Liver (tissue), 9 donors: ENCODE data around the gene FAM20C. TPM values are rescaled to one million over a fixed set of nuclear protein-coding genes. Genes with fewer than 3 reads are reported as not detected.

ENCODE experiments used
- DNase-seq: peaks from one replicate; pipeline ENCODE4 v3.0.0-alpha.2; 2017; ENCODE audit warnings: low spot score
- H3K27ac ChIP-seq, 2 donors: one replicate each; pipeline ENCODE4 v1.7.0; 2013; ENCODE audit warnings: inconsistent platforms in 2 of 2, low read length in 2 of 2, control low read depth in 1 of 2, low read depth in 1 of 2, mild to moderate bottlenecking in 1 of 2
- H3K27me3 ChIP-seq, 4 donors: one replicate each; pipeline versions ENCODE4 v1.6.1 to v1.7.0; 2013; ENCODE audit warnings: low read length in 3 of 4, inconsistent platforms in 1 of 4, mild to moderate bottlenecking in 1 of 4, moderate library complexity in 1 of 4; ENCODE audit not compliant: control insufficient read depth in 4 of 4, insufficient read depth in 4 of 4
- H3K36me3 ChIP-seq, 4 donors: one replicate each; pipeline versions ENCODE4 v1.6.1 to v1.7.0; 2013; ENCODE audit warnings: low read length in 3 of 4, mild to moderate bottlenecking in 3 of 4, low read depth in 1 of 4, moderate library complexity in 1 of 4; ENCODE audit not compliant: control insufficient read depth in 4 of 4, insufficient read depth in 3 of 4
- H3K4me1 ChIP-seq, 4 donors: one replicate each; pipeline versions ENCODE4 v1.6.1 to v1.7.0; 2013; ENCODE audit warnings: low read length in 3 of 4, mild to moderate bottlenecking in 3 of 4, moderate library complexity in 1 of 4; ENCODE audit not compliant: control insufficient read depth in 4 of 4, insufficient read depth in 4 of 4
- H3K4me3 ChIP-seq, 3 donors: one replicate each; pipeline versions ENCODE4 v1.6.1 to v1.7.0; 2013; ENCODE audit warnings: low read length in 3 of 3, control low read depth in 1 of 3, low read depth in 1 of 3, mild to moderate bottlenecking in 1 of 3
- H3K9ac ChIP-seq, 2 donors: one replicate each; pipeline ENCODE4 v1.7.0; 2013; ENCODE audit warnings: low read length in 2 of 2, mild to moderate bottlenecking in 2 of 2, moderate library complexity in 2 of 2, control low read depth in 1 of 2, low read depth in 1 of 2
- H3K9me3 ChIP-seq, 4 donors: one replicate each; pipeline versions ENCODE4 v1.6.1 to v1.7.0; 2013; ENCODE audit warnings: low read length in 3 of 4; ENCODE audit not compliant: control insufficient read depth in 4 of 4
- EGR1 ChIP-seq, 2 donors: IDR thresholded peaks; 2 replicates each; pipeline ENCODE4 v1.6.1; 2016 to 2018; ENCODE audit warnings: antibody characterized with exemption in 2 of 2, low read depth in 2 of 2
- FOXA1 ChIP-seq: IDR thresholded peaks from 2 replicates; pipeline ENCODE4 v1.6.1; 2016; ENCODE audit warnings: antibody characterized with exemption
- FOXA2 ChIP-seq: IDR thresholded peaks from 2 replicates; pipeline ENCODE4 v1.6.1; 2016; ENCODE audit warnings: antibody characterized with exemption
- GABPA ChIP-seq, 2 donors: IDR thresholded peaks in 1 of 2; conservative IDR thresholded peaks in 1 of 2; 2 replicates each; pipeline ENCODE4 v1.6.1; 2016; ENCODE audit warnings: antibody characterized with exemption in 2 of 2, mild to moderate bottlenecking in 1 of 2, moderate library complexity in 1 of 2
- HNF4A ChIP-seq, 2 donors: conservative IDR thresholded peaks; 2 replicates each; pipeline ENCODE4 v1.6.1; 2016; ENCODE audit warnings: antibody characterized with exemption in 2 of 2, mild to moderate bottlenecking in 2 of 2
- HNF4G ChIP-seq: IDR thresholded peaks from 2 replicates; pipeline ENCODE4 v1.6.1; 2016; ENCODE audit warnings: antibody characterized with exemption
- JUND ChIP-seq, 2 donors: IDR thresholded peaks; 2 replicates each; pipeline ENCODE4 v1.6.1; 2016; ENCODE audit warnings: antibody characterized with exemption in 2 of 2
- NR2F2 ChIP-seq: IDR thresholded peaks from 2 replicates; pipeline ENCODE4 v1.6.1; 2016; ENCODE audit warnings: antibody characterized with exemption
- RAD21 ChIP-seq, 2 donors: IDR thresholded peaks; 2 replicates each; pipeline ENCODE4 v1.6.1; 2016; ENCODE audit warnings: antibody characterized with exemption in 2 of 2, mild to moderate bottlenecking in 2 of 2
- RXRA ChIP-seq, 2 donors: IDR thresholded peaks; 2 replicates each; pipeline ENCODE4 v1.6.1; 2017 to 2018; ENCODE audit warnings: antibody characterized with exemption in 2 of 2, mild to moderate bottlenecking in 1 of 2
- TAF1 ChIP-seq: conservative IDR thresholded peaks from 2 replicates; pipeline ENCODE4 v1.6.1; 2016; ENCODE audit warnings: antibody characterized with exemption, mild to moderate bottlenecking
- YY1 ChIP-seq: IDR thresholded peaks from 2 replicates; pipeline ENCODE4 v1.6.1; 2016; ENCODE audit warnings: antibody characterized with exemption, mild to moderate bottlenecking
- WGBS: extraction: QIAGEN DNeasy Blood & Tissue Kit; methylation state at CpG from one replicate; pipeline ENCODE4 v1.1.7; 2013; 5-methylcytosine and 5-hydroxymethylcytosine counted together
- polyA plus RNA-seq, 2 donors: library from polyadenylated mRNA; stranded (reverse) in 1 of 2; unstranded in 1 of 2; fragments of 200-250 nt in 1 of 2; fragments of >200 nt in 1 of 2; fragmentation: Nextera tagmentation in 1 of 2; extraction: Ambion mirVana in 1 of 2; gene quantifications; one replicate each; pipeline versions ENCODE4 v1.2.1 to v1.2.3, GENCODE V29; 2013 to 2015
- total RNA-seq, 2 donors: library from RNA; depleted of rRNA; stranded (reverse); fragments of >200 nt; gene quantifications; one replicate each; pipeline ENCODE4 v1.2.3, GENCODE V29; 2014
- TF ChIP-seq, protein P1 (sequence below): IDR thresholded peaks from 2 replicates; pipeline ENCODE4 v1.6.1; 2016; ENCODE audit warnings: antibody characterized with exemption
- TF ChIP-seq, protein P2 (sequence below): IDR thresholded peaks from 2 replicates; pipeline ENCODE4 v1.6.1; 2016; ENCODE audit warnings: antibody characterized with exemption
- TF ChIP-seq, protein P3 (sequence below): IDR thresholded peaks from 2 replicates; pipeline ENCODE4 v1.6.1; 2016; ENCODE audit warnings: antibody characterized with exemption, mild to moderate bottlenecking
- TF ChIP-seq, protein P4 (sequence below): IDR thresholded peaks from 2 replicates; pipeline ENCODE4 v1.6.1; 2016; ENCODE audit warnings: antibody characterized with exemption
- TF ChIP-seq, protein P5 (sequence below): fragments of 150-350 bp; IDR thresholded peaks from 2 replicates; pipeline ENCODE4 v1.5.1; 2017; ENCODE audit warnings: improper control_type of control experiment, low read depth, low read length; ENCODE audit not compliant: missing input control
- donor health status: healthy.
- donor health status: healthy.
- donor health status: healthy.
- donor health status: healthy.
- donor health status: healthy.

FAM20C gene
- total and polyA plus RNA-seq, 4 donors, result 13.4 to 40.4 (median 31.5) TPM

DNA sequence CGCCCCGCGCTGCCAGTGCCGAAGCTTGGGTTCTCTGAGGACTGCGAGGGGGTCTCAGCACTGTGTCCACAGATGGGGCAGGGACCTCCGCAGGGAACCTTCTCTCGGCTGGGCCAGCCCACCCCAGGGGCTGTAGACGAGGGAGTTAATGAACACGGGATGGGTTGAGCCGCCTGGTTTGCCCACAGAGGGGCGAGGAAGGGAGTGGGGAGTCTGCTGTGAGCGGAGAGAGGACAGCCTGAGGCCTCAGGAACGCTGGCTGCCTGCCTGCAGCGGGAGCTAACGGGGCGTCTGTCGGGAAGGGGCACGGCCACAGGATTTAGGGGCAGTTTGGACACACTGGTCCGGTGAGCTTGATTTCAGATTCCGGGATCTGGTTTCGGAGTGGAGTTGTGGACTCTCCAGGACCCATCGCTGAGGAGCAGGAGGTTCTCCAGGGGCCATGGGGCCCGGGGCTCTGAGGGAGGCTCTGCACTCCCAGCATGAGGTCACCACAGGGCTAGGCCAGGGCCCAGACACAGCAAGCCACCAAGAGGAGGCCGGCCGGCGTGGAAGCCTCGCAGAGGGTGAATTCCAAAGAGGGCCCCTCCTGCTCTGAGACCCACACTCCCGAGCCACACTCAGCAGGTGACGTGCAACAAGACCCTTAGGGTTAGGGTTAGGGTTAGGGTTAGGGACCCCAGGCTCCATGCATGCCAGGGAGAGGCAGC is 19.0 kb upstream of the FAM20C start:
- Histone ChIP-seq H3K27ac (no peak overlapping the region), H3K9me3 (no peaks in the 10 kb centered on the region), H3K9ac (no peak overlapping the region), H3K27me3 (no peaks in the 10 kb centered on the region), H3K4me3 (no peak overlapping the region), H3K4me1 (no peaks in the 10 kb centered on the region), H3K36me3 (no peaks in the 10 kb centered on the region)
- DNase-seq, result no peak
- 86% methylated on average over 29 of the region's 29 CpGs for WGBS
- TF ChIP-seq HNF4G, result no peak
- no peak for TF ChIP-seq GABPA (IDR thresholded peaks at IDR 0.05 in 1 of 2, conservative IDR thresholded peaks at IDR 0.05 in 1 of 2)
- TF ChIP-seq YY1, result no peak
- TF ChIP-seq, protein P1, sequence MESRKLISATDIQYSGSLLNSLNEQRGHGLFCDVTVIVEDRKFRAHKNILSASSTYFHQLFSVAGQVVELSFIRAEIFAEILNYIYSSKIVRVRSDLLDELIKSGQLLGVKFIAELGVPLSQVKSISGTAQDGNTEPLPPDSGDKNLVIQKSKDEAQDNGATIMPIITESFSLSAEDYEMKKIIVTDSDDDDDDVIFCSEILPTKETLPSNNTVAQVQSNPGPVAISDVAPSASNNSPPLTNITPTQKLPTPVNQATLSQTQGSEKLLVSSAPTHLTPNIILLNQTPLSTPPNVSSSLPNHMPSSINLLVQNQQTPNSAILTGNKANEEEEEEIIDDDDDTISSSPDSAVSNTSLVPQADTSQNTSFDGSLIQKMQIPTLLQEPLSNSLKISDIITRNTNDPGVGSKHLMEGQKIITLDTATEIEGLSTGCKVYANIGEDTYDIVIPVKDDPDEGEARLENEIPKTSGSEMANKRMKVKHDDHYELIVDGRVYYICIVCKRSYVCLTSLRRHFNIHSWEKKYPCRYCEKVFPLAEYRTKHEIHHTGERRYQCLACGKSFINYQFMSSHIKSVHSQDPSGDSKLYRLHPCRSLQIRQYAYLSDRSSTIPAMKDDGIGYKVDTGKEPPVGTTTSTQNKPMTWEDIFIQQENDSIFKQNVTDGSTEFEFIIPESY, result no peak
- TF ChIP-seq TAF1, result no peak
- TF ChIP-seq JUND (IDR thresholded peaks at IDR 0.05), result no peak
- TF ChIP-seq FOXA2, result no peak
- TF ChIP-seq HNF4A (conservative IDR thresholded peaks at IDR 0.05), result no peak
- no peak for TF ChIP-seq NR2F2
- TF ChIP-seq RAD21 (IDR thresholded peaks at IDR 0.05), result no peak
- TF ChIP-seq, protein P2, sequence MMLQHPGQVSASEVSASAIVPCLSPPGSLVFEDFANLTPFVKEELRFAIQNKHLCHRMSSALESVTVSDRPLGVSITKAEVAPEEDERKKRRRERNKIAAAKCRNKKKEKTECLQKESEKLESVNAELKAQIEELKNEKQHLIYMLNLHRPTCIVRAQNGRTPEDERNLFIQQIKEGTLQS, result no peak
- TF ChIP-seq EGR1 (IDR thresholded peaks at IDR 0.05; ENCODE audit: low read depth in 2 of 2), result no peak
- TF ChIP-seq, protein P3, sequence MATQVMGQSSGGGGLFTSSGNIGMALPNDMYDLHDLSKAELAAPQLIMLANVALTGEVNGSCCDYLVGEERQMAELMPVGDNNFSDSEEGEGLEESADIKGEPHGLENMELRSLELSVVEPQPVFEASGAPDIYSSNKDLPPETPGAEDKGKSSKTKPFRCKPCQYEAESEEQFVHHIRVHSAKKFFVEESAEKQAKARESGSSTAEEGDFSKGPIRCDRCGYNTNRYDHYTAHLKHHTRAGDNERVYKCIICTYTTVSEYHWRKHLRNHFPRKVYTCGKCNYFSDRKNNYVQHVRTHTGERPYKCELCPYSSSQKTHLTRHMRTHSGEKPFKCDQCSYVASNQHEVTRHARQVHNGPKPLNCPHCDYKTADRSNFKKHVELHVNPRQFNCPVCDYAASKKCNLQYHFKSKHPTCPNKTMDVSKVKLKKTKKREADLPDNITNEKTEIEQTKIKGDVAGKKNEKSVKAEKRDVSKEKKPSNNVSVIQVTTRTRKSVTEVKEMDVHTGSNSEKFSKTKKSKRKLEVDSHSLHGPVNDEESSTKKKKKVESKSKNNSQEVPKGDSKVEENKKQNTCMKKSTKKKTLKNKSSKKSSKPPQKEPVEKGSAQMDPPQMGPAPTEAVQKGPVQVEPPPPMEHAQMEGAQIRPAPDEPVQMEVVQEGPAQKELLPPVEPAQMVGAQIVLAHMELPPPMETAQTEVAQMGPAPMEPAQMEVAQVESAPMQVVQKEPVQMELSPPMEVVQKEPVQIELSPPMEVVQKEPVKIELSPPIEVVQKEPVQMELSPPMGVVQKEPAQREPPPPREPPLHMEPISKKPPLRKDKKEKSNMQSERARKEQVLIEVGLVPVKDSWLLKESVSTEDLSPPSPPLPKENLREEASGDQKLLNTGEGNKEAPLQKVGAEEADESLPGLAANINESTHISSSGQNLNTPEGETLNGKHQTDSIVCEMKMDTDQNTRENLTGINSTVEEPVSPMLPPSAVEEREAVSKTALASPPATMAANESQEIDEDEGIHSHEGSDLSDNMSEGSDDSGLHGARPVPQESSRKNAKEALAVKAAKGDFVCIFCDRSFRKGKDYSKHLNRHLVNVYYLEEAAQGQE, result no peak
- TF ChIP-seq, protein P4, sequence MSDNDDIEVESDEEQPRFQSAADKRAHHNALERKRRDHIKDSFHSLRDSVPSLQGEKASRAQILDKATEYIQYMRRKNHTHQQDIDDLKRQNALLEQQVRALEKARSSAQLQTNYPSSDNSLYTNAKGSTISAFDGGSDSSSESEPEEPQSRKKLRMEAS, result no peak
- TF ChIP-seq FOXA1, result no peak
- TF ChIP-seq RXRA (IDR thresholded peaks at IDR 0.05), result no peak
- TF ChIP-seq, protein P5, sequence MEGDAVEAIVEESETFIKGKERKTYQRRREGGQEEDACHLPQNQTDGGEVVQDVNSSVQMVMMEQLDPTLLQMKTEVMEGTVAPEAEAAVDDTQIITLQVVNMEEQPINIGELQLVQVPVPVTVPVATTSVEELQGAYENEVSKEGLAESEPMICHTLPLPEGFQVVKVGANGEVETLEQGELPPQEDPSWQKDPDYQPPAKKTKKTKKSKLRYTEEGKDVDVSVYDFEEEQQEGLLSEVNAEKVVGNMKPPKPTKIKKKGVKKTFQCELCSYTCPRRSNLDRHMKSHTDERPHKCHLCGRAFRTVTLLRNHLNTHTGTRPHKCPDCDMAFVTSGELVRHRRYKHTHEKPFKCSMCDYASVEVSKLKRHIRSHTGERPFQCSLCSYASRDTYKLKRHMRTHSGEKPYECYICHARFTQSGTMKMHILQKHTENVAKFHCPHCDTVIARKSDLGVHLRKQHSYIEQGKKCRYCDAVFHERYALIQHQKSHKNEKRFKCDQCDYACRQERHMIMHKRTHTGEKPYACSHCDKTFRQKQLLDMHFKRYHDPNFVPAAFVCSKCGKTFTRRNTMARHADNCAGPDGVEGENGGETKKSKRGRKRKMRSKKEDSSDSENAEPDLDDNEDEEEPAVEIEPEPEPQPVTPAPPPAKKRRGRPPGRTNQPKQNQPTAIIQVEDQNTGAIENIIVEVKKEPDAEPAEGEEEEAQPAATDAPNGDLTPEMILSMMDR, result no peak
